ENCODE data around the gene MCM9. TPM values are rescaled to one million over a fixed set of nuclear protein-coding genes. Genes with fewer than 3 reads are reported as not detected.

MCM9 gene
- total and polyA plus RNA-seq, 5 donors from 2014 or later: 18.5 to 57.3 (median 21.3) TPM

DNA sequence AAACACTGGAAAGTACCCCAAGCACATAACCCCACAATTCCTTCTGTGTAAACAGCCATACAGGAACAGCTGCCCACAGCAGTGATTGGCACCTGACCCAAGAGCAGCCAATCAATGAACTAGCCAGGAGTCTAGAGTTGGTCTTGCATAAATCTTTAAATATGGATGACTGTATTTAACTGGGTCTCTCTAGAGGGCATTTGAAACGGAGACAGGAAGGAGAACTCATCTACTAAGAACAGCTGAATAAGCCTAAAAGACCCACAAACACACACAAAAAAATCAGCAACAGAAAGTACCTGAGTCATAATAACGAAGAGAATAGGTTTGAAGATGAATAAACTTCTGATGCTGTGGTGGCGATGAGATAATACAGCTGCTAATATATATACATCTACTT lies 90.0 kb downstream of the MCM9 start:
- H3K4me3 ChIP-seq (ENCODE audit: low read depth, low read length): peak overlapping the region; percentile 75
- Mint-ChIP-seq H3K27me3 (no peaks in the 10 kb centered on the region), H3K27ac (peak overlapping the region; percentile 57 to 86 (median 62)), H3K9me3 (no peaks in the 10 kb centered on the region), H3K4me3 (peak overlapping the region; percentile 40 to 59 (median 54)), H3K4me1 (peaks cover 20 to 39% (median 36%) of the 10 kb centered on the region in 4 donors), H3K36me3 (peaks cover 20% of the 10 kb centered on the region)
- peaks cover 25% of the 10 kb centered on the region for H3K4me1 ChIP-seq (ENCODE audit: control insufficient read depth, insufficient read depth, low read length, poor library complexity, severe bottlenecking)
- H3K9me3 ChIP-seq (ENCODE audit: control insufficient read depth in 2 of 2, low read length in 2 of 2): peaks cover 0 to 2% of the 10 kb centered on the region in 2 experiments
- peak overlapping the region; percentile 49 for H3K27ac ChIP-seq (ENCODE audit: insufficient read depth, low read length, poor library complexity, severe bottlenecking)
- ATAC-seq (ENCODE audit: low read depth in 2 of 2) (peak; percentile 72 to 75), DNase-seq (peak in 2 of 3 donors; percentile 44 to 75)
- peaks cover 3% of the 10 kb centered on the region for H3K36me3 ChIP-seq (ENCODE audit: control insufficient read depth, insufficient read depth, low read length)
- no peaks in the 10 kb centered on the region for H3K27me3 ChIP-seq (ENCODE audit: control insufficient read depth, insufficient read depth, low read length)

- Mint-ChIP-seq H3K4me3 (peak overlapping the region in 2 of 4 donors; percentile 11 to 29), H3K27ac (peak overlapping the region; percentile 1 to 39 (median 6)), H3K4me1 (peaks cover 22 to 39% (median 35%) of the 10 kb centered on the region in 4 donors), H3K27me3 (no peaks in the 10 kb centered on the region), H3K9me3 (peaks cover 0 to 4% (median 2%) of the 10 kb centered on the region in 7 donors), H3K36me3 (peaks cover 24% of the 10 kb centered on the region)
- Histone ChIP-seq H3K4me3 (ENCODE audit: low read depth, low read length) (peak overlapping the region; percentile 1), H3K36me3 (ENCODE audit: control insufficient read depth, insufficient read depth, low read length) (peaks cover 3% of the 10 kb centered on the region), H3K4me1 (ENCODE audit: control insufficient read depth, insufficient read depth, low read length, poor library complexity, severe bottlenecking) (peaks cover 25% of the 10 kb centered on the region), H3K27ac (ENCODE audit: insufficient read depth, low read length, poor library complexity, severe bottlenecking) (no peak overlapping the region), H3K9me3 (ENCODE audit: control insufficient read depth in 2 of 2, low read length in 2 of 2) (peaks cover 0 to 2% of the 10 kb centered on the region in 2 experiments), H3K27me3 (ENCODE audit: control insufficient read depth, insufficient read depth, low read length) (no peaks in the 10 kb centered on the region)
- ATAC-seq (ENCODE audit: low read depth in 2 of 2): no peak
- DNase-seq: peak in 1 of 3 donors; percentile 77
Measured at GRCh38 chr6:118843685-118844390, 91.1 kb downstream of the MCM9 start.

DNA sequence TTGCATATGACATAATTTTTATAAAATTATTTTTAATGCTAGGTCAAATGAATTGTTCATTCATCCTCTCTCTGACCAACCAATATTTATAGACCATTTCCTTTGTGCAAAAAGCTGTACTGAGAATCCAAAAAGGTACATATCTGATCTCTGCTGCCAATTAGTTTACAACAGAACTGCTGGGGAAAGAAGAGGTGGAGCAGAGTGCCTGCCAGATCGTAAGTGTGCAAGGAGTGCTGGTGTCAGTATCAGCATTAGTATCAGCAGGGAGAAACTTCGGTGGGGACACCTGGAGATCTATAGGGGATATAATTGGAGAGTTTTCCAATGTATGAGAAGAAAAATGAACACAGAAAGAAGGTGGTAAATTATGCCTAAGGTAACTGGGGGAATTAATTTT lies 104.3 kb downstream of the MCM9 start:
- H3K27me3 Mint-ChIP-seq: no peaks in the 10 kb centered on the region
- H3K36me3 ChIP-seq (ENCODE audit: control insufficient read depth, insufficient read depth, low read length): peaks cover 40% of the 10 kb centered on the region
- no peak overlapping the region for H3K4me3 Mint-ChIP-seq
- H3K27ac Mint-ChIP-seq: peak overlapping the region in 1 of 3 donors; percentile 2
- H3K4me1 Mint-ChIP-seq: peaks cover 0 to 23% (median 7%) of the 10 kb centered on the region in 4 donors
- H3K27ac ChIP-seq (ENCODE audit: insufficient read depth, low read length, poor library complexity, severe bottlenecking): no peak overlapping the region
- H3K4me1 ChIP-seq (ENCODE audit: control insufficient read depth, insufficient read depth, low read length, poor library complexity, severe bottlenecking): no peaks in the 10 kb centered on the region
- no peaks in the 10 kb centered on the region for H3K27me3 ChIP-seq (ENCODE audit: control insufficient read depth, insufficient read depth, low read length)
- peaks cover 35% of the 10 kb centered on the region for H3K36me3 Mint-ChIP-seq
- no peak overlapping the region for H3K4me3 ChIP-seq (ENCODE audit: low read depth, low read length)
- no peaks in the 10 kb centered on the region for H3K9me3 ChIP-seq (ENCODE audit: control insufficient read depth in 2 of 2, low read length in 2 of 2)
- peaks cover 0 to 10% (median 0%) of the 10 kb centered on the region in 7 donors for H3K9me3 Mint-ChIP-seq
- DNase-seq (no peak), ATAC-seq (ENCODE audit: low read depth in 2 of 2) (no peak)

DNA sequence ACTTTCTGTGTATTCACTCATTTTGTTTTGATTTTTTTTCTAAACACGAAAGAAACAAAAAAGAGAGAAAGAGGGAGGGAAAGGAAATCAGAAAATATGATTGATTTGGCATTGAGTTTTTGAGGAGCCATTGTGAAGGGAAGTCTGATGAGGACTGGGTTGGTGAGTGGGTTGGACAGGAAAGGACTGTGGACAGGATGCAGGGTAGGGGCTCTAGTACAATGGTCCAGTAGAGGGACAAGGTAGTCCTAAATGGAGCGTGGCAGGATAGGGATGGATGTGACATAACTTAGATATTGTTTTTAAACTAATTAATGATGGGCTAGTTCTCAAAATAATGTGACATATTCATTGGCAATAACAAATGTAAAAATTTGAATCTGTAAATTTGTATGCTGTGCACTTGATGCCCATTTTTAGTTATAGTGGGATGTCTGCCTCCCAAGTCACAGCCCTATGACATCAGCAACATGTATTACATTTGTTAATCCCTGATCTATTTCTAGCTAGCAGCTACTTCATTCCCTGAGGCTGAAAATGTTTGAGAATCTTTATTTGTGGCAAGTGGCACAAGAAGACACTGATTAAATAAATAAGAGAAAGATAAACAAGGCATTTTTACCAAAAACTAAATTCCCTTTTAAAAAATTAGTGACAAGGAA lies 105.0 kb downstream of the MCM9 start:
- no peak for ATAC-seq (ENCODE audit: low read depth in 2 of 2)
- H3K36me3 Mint-ChIP-seq: peaks cover 38% of the 10 kb centered on the region
- H3K9me3 Mint-ChIP-seq: peaks cover 0 to 3% (median 0%) of the 10 kb centered on the region in 7 donors

GRCh38 chr6:118826096-118826495 lies 108.9 kb downstream of the MCM9 start:
- Histone ChIP-seq H3K4me1 (ENCODE audit: control insufficient read depth, insufficient read depth, low read length, poor library complexity, severe bottlenecking) (no peaks in the 10 kb centered on the region), H3K9me3 (ENCODE audit: control insufficient read depth in 2 of 2, low read length in 2 of 2) (no peaks in the 10 kb centered on the region), H3K4me3 (ENCODE audit: low read depth, low read length) (no peak overlapping the region), H3K27ac (ENCODE audit: insufficient read depth, low read length, poor library complexity, severe bottlenecking) (no peak overlapping the region), H3K36me3 (ENCODE audit: control insufficient read depth, insufficient read depth, low read length) (peaks cover 62% of the 10 kb centered on the region), H3K27me3 (ENCODE audit: control insufficient read depth, insufficient read depth, low read length) (no peaks in the 10 kb centered on the region)
- peaks cover 0 to 11% (median 1%) of the 10 kb centered on the region in 4 donors for H3K4me1 Mint-ChIP-seq
- H3K36me3 Mint-ChIP-seq: peaks cover 58% of the 10 kb centered on the region
- DNase-seq (no peak), ATAC-seq (ENCODE audit: low read depth in 2 of 2) (no peak)
- no peaks in the 10 kb centered on the region for H3K27me3 Mint-ChIP-seq
- H3K27ac Mint-ChIP-seq: peak overlapping the region in 1 of 3 donors; percentile 20
- H3K9me3 Mint-ChIP-seq: peaks cover 0 to 6% (median 0%) of the 10 kb centered on the region in 7 donors
- no peak overlapping the region for H3K4me3 Mint-ChIP-seq

More for the DNA sequence above, 105.0 kb downstream of the MCM9 start:
- H3K27ac ChIP-seq (ENCODE audit: insufficient read depth, low read length, poor library complexity, severe bottlenecking): no peak overlapping the region
- DNase-seq: no peak
- H3K36me3 ChIP-seq (ENCODE audit: control insufficient read depth, insufficient read depth, low read length): peaks cover 48% of the 10 kb centered on the region
- Mint-ChIP-seq H3K27ac (peak overlapping the region in 1 of 3 donors; percentile 4), H3K4me1 (peaks cover 0 to 23% (median 7%) of the 10 kb centered on the region in 4 donors), H3K27me3 (no peaks in the 10 kb centered on the region), H3K4me3 (no peak overlapping the region)
- H3K4me3 ChIP-seq (ENCODE audit: low read depth, low read length): no peak overlapping the region
- no peaks in the 10 kb centered on the region for H3K27me3 ChIP-seq (ENCODE audit: control insufficient read depth, insufficient read depth, low read length)
- no peaks in the 10 kb centered on the region for H3K4me1 ChIP-seq (ENCODE audit: control insufficient read depth, insufficient read depth, low read length, poor library complexity, severe bottlenecking)
- no peaks in the 10 kb centered on the region for H3K9me3 ChIP-seq (ENCODE audit: control insufficient read depth in 2 of 2, low read length in 2 of 2)

DNA sequence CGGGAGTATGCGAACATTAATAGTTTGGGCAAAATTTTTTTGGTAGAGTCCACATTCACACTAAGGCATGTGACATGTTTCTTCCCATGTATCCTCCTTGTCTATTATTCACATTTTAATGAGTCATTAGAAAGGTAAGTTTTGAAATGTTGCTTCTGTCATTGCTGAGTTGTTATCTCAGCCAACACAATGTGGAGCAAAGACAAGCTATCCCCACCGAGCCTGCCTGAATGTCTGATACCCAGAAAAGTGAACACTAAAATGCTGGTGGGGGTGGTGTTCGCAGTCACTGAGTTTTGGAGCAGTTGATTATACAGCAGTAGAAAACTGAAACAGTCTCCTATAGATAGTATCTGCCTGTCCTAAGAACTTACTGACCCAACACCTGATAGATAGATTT lies 109.3 kb downstream of the MCM9 start:
- H3K36me3 Mint-ChIP-seq: peaks cover 58% of the 10 kb centered on the region
- H3K27me3 ChIP-seq (ENCODE audit: control insufficient read depth, insufficient read depth, low read length): no peaks in the 10 kb centered on the region
- H3K4me1 Mint-ChIP-seq: peaks cover 0 to 8% (median 1%) of the 10 kb centered on the region in 4 donors
- H3K9me3 Mint-ChIP-seq: peaks cover 0 to 6% (median 0%) of the 10 kb centered on the region in 7 donors
- H3K36me3 ChIP-seq (ENCODE audit: control insufficient read depth, insufficient read depth, low read length): peaks cover 62% of the 10 kb centered on the region
- no peak overlapping the region for H3K4me3 ChIP-seq (ENCODE audit: low read depth, low read length)
- H3K4me1 ChIP-seq (ENCODE audit: control insufficient read depth, insufficient read depth, low read length, poor library complexity, severe bottlenecking): no peaks in the 10 kb centered on the region
- H3K27ac Mint-ChIP-seq: no peak overlapping the region
- DNase-seq (no peak), ATAC-seq (ENCODE audit: low read depth in 2 of 2) (no peak)
- no peaks in the 10 kb centered on the region for H3K9me3 ChIP-seq (ENCODE audit: control insufficient read depth in 2 of 2, low read length in 2 of 2)
- H3K27ac ChIP-seq (ENCODE audit: insufficient read depth, low read length, poor library complexity, severe bottlenecking): no peak overlapping the region
- H3K27me3 Mint-ChIP-seq: no peaks in the 10 kb centered on the region
- H3K4me3 Mint-ChIP-seq: no peak overlapping the region

- DNase-seq (no peak), ATAC-seq (ENCODE audit: low read depth in 2 of 2) (peak in 1 of 2 donors; percentile 50)
- H3K4me3 Mint-ChIP-seq: peak overlapping the region in 2 of 4 donors; percentile 10 to 33
- H3K9me3 Mint-ChIP-seq: peaks cover 0 to 9% (median 2%) of the 10 kb centered on the region in 7 donors
- H3K4me1 Mint-ChIP-seq: peaks cover 12 to 38% (median 29%) of the 10 kb centered on the region in 4 donors
- Histone ChIP-seq H3K4me3 (ENCODE audit: low read depth, low read length) (no peak overlapping the region), H3K36me3 (ENCODE audit: control insufficient read depth, insufficient read depth, low read length) (peaks cover 15% of the 10 kb centered on the region), H3K4me1 (ENCODE audit: control insufficient read depth, insufficient read depth, low read length, poor library complexity, severe bottlenecking) (peaks cover 16% of the 10 kb centered on the region), H3K27ac (ENCODE audit: insufficient read depth, low read length, poor library complexity, severe bottlenecking) (no peak overlapping the region), H3K27me3 (ENCODE audit: control insufficient read depth, insufficient read depth, low read length) (no peaks in the 10 kb centered on the region), H3K9me3 (ENCODE audit: control insufficient read depth in 2 of 2, low read length in 2 of 2) (no peaks in the 10 kb centered on the region)
- H3K27ac Mint-ChIP-seq: peak overlapping the region in 2 of 3 donors; percentile 79 to 83
- no peaks in the 10 kb centered on the region for H3K27me3 Mint-ChIP-seq
- peaks cover 13% of the 10 kb centered on the region for H3K36me3 Mint-ChIP-seq
Measured at GRCh38 chr6:118815495-118815894, 119.5 kb downstream of the MCM9 start.
